Keratinocyte (primary cell): ENCODE data around the gene MMAB. TPM values are rescaled to one million over a fixed set of nuclear protein-coding genes. Genes with fewer than 3 reads are reported as not detected.

Experiments used
- DNase-seq: peaks from one replicate; pipeline ENCODE4 v3.0.0-alpha.2; 2011; ENCODE audit warnings: low read depth, missing footprints, low spot score
- FAIRE-seq: peaks from 2 replicates; lab custom pipeline; 2011; peaks lifted over from hg19 to GRCh38; lab: Jason Lieb, UNC
- H2AFZ ChIP-seq: 2 replicates; pipeline ENCODE4 v1.6.0; 2012; ENCODE audit warnings: low read length, control low read depth, inconsistent platforms; ENCODE audit not compliant: control insufficient read depth
- H3K27ac ChIP-seq: 2 replicates; pipeline ENCODE4 v1.5.1; 2011; ENCODE audit warnings: low read length; ENCODE audit not compliant: control insufficient read depth, insufficient read depth
- H3K27me3 ChIP-seq: 3 replicates; pipeline ENCODE4 v1.6.0; 2011; ENCODE audit warnings: low read length; ENCODE audit not compliant: control insufficient read depth, insufficient read depth; ENCODE audit errors: extremely low read depth
- H3K36me3 ChIP-seq, 2 experiments: 2 replicates in 1 of 2; 3 replicates in 1 of 2; pipeline ENCODE4 v1.5.1; 2011; ENCODE audit warnings: low read length in 2 of 2, mild to moderate bottlenecking in 1 of 2; ENCODE audit not compliant: control insufficient read depth in 2 of 2, insufficient read depth in 2 of 2; ENCODE audit errors: extremely low read depth in 1 of 2
- H3K4me1 ChIP-seq: 3 replicates; pipeline ENCODE4 v1.5.1; 2011; ENCODE audit warnings: low read length; ENCODE audit not compliant: control insufficient read depth, insufficient read depth; ENCODE audit errors: extremely low read depth
- H3K4me2 ChIP-seq: 3 replicates; pipeline ENCODE4 v1.6.0; 2011; ENCODE audit warnings: low read depth, low read length; ENCODE audit not compliant: control insufficient read depth, insufficient read depth; ENCODE audit errors: extremely low read depth
- H3K4me3 ChIP-seq, 3 experiments: fragments of 200-600 bp in 1 of 3; sonication (generic) in 1 of 3; 2 replicates in 2 of 3; 3 replicates in 1 of 3; pipeline ENCODE4 v1.5.1; 2011 to 2016; ENCODE audit warnings: low read length in 3 of 3, mild to moderate bottlenecking in 3 of 3, control low read depth in 2 of 3, inconsistent platforms in 1 of 3, low read depth in 1 of 3, mixed read lengths in 1 of 3, mixed run types in 1 of 3, moderate library complexity in 1 of 3; ENCODE audit not compliant: control insufficient read depth in 2 of 3, insufficient read depth in 2 of 3; ENCODE audit errors: extremely low read depth in 1 of 3
- H3K79me2 ChIP-seq: 2 replicates; pipeline ENCODE4 v1.6.0; 2012; ENCODE audit warnings: low read length; ENCODE audit not compliant: control insufficient read depth, insufficient read depth
- H3K9ac ChIP-seq: 3 replicates; pipeline ENCODE4 v1.6.0; 2011; ENCODE audit warnings: low read length; ENCODE audit not compliant: control insufficient read depth, insufficient read depth; ENCODE audit errors: extremely low read depth
- H3K9me1 ChIP-seq: 3 replicates; pipeline ENCODE4 v1.6.0; 2011; ENCODE audit warnings: low read length; ENCODE audit not compliant: control insufficient read depth, insufficient read depth; ENCODE audit errors: extremely low read depth
- H3K9me3 ChIP-seq: 2 replicates; pipeline ENCODE4 v1.5.1; 2012; ENCODE audit warnings: low read depth, low read length; ENCODE audit not compliant: control insufficient read depth
- H4K20me1 ChIP-seq: 3 replicates; pipeline ENCODE4 v1.6.0; 2011; ENCODE audit warnings: low read length; ENCODE audit not compliant: control insufficient read depth, insufficient read depth; ENCODE audit errors: extremely low read depth
- CTCF ChIP-seq, 3 experiments: IDR thresholded peaks in 1 of 3; conservative IDR thresholded peaks in 1 of 3; optimal IDR thresholded peaks in 1 of 3; 2 replicates in 2 of 3; 3 replicates in 1 of 3; pipeline versions ENCODE3 to v1.5.1; 2011; ENCODE audit warnings: low read length in 3 of 3, mild to moderate bottlenecking in 3 of 3, moderate library complexity in 2 of 3, control low read depth in 1 of 3, inconsistent platforms in 1 of 3; ENCODE audit not compliant: insufficient read depth in 2 of 3; ENCODE audit errors: extremely low read depth in 1 of 3
- EZH2 ChIP-seq: IDR thresholded peaks from one replicate; pipeline ENCODE4 v1.6.1; 2012; ENCODE audit warnings: inconsistent platforms, mild to moderate bottlenecking, low read length, moderate library complexity
- dilution Hi-C: fragments of 300-500 bp; cut with MboI; formaldehyde crosslinking; loops from one replicate; pipeline ENCODE4 v1.7.0; 2020; ENCODE audit warnings: low sequenced_read_pairs; ENCODE audit not compliant: extremely low pct_ligation_motif_present
- polyA plus RNA-seq, 5 experiments: library from polyadenylated mRNA; depleted of rRNA in 3 of 5; stranded (reverse) in 3 of 5; stranded (forward) in 1 of 5; unstranded in 1 of 5; fragments of >200 nt; gene quantifications; 1 replicate in 1 of 5; 2 replicates in 3 of 5; 3 replicates in 1 of 5; pipeline versions ENCODE4 v1.2.1 to v1.2.3, GENCODE V29; 2011 to 2012; ENCODE audit warnings: missing spikeins in 2 of 5, low read depth in 1 of 5, low replicate concordance in 1 of 5

Gene MMAB
- polyA plus RNA-seq, 1 donor (not counting 4 experiments of a cell fraction or from before 2014, with no cell fraction given) = 30.6 TPM

- FAIRE-seq (no peak), DNase-seq (no peak)
- H3K9me1 ChIP-seq = no peaks in the 10 kb centered on the region
- H2AFZ ChIP-seq = no peak overlapping the region
- no peak for TF ChIP-seq EZH2
- no peak for TF ChIP-seq CTCF (optimal IDR thresholded peaks at IDR 0.05 in 1 of 3, IDR thresholded peaks at IDR 0.05 in 1 of 3, conservative IDR thresholded peaks at IDR 0.05 in 1 of 3; ENCODE audit: extremely low read depth in 1 of 3, insufficient read depth in 2 of 3, low read length in 3 of 3)
- no peaks in the 10 kb centered on the region for H3K4me1 ChIP-seq
- H3K9me3 ChIP-seq = no peaks in the 10 kb centered on the region
- no peak overlapping the region for H3K4me2 ChIP-seq
- no peaks in the 10 kb centered on the region for H3K36me3 ChIP-seq
- no peak overlapping the region for H3K27ac ChIP-seq
- no peak overlapping the region for H3K9ac ChIP-seq
- H3K4me3 ChIP-seq = no peak overlapping the region
- dilution Hi-C loops = loop anchor here (5.0 kb wide), 1 partner anchor 42 kb away; no protein-coding TSS in a partner anchor
- peaks cover 24% of the 10 kb centered on the region for H3K27me3 ChIP-seq
- H3K79me2 ChIP-seq = no peaks in the 10 kb centered on the region
- H4K20me1 ChIP-seq = no peaks in the 10 kb centered on the region
Observed at GRCh38 chr12:109615556-109616229, 42.4 kb upstream of the MMAB start.

GRCh38 chr12:109613649-109614455 is 40.5 kb upstream of the MMAB start:
- Histone ChIP-seq H3K27me3 (peaks cover 23% of the 10 kb centered on the region), H2AFZ (no peak overlapping the region), H3K36me3 (no peaks in the 10 kb centered on the region), H4K20me1 (no peaks in the 10 kb centered on the region), H3K4me3 (no peak overlapping the region), H3K4me2 (no peak overlapping the region), H3K27ac (no peak overlapping the region), H3K9ac (no peak overlapping the region), H3K9me1 (no peaks in the 10 kb centered on the region), H3K4me1 (no peaks in the 10 kb centered on the region), H3K9me3 (no peaks in the 10 kb centered on the region), H3K79me2 (no peaks in the 10 kb centered on the region)
- DNase-seq (no peak), FAIRE-seq (no peak)
- TF ChIP-seq EZH2 (no peak), CTCF (optimal IDR thresholded peaks at IDR 0.05 in 1 of 3, IDR thresholded peaks at IDR 0.05 in 1 of 3, conservative IDR thresholded peaks at IDR 0.05 in 1 of 3; ENCODE audit: extremely low read depth in 1 of 3, insufficient read depth in 2 of 3, low read length in 3 of 3) (no peak)
- dilution Hi-C loops = no loop called here
